Vagina (tissue), 2 donors: ENCODE measurements around the gene FGF14. TPM values are rescaled to one million over a fixed set of nuclear protein-coding genes. Genes with fewer than 3 reads are reported as not detected.

Source experiments
- DNase-seq, 2 donors: peaks; one replicate each; pipeline ENCODE4 v3.0.0-alpha.2; 2017; ENCODE audit errors: extremely low spot score in 2 of 2
- H3K27ac ChIP-seq: fragments of 200-600 bp; sonication (generic); one replicate; pipeline ENCODE4 v1.5.1; 2019
- H3K27me3 ChIP-seq: fragments of 200-600 bp; sonication (generic); one replicate; pipeline ENCODE4 v1.5.1; 2019
- H3K36me3 ChIP-seq, 2 donors: fragments of 200-600 bp; sonication (generic); one replicate each; pipeline ENCODE4 v1.5.1; 2017 to 2019
- H3K4me1 ChIP-seq: fragments of 200-600 bp; sonication (generic); one replicate; pipeline ENCODE4 v1.5.1; 2019
- H3K4me3 ChIP-seq, 2 donors: fragments of 200-600 bp; sonication (generic); 1 replicate in 1 of 2; 2 replicates in 1 of 2; pipeline ENCODE4 v1.5.1; 2016 to 2019
- H3K9me3 ChIP-seq: fragments of 200-600 bp; sonication (generic); one replicate; pipeline ENCODE4 v1.5.1; 2019
- CTCF ChIP-seq, 3 experiments: fragments of 450-650 bp in 2 of 3; fragments of 200-600 bp in 1 of 3; sonication (generic) in 1 of 3; IDR thresholded peaks; one replicate each; pipeline ENCODE4 v1.5.1; 2017 to 2019; ENCODE audit warnings: antibody characterized with exemption in 3 of 3, mild to moderate bottlenecking in 2 of 3, moderate library complexity in 2 of 3
- POLR2A ChIP-seq, 2 donors: fragments of 450-650 bp; IDR thresholded peaks; one replicate each; pipeline ENCODE4 v1.6.1; 2017; ENCODE audit warnings: antibody characterized with exemption in 2 of 2, mild to moderate bottlenecking in 2 of 2, moderate library complexity in 2 of 2
- POLR2AphosphoS5 ChIP-seq, 2 donors: sonication (generic); formaldehyde crosslinking; IDR thresholded peaks; one replicate each; pipeline ENCODE4 v1.9.0; 2017; ENCODE audit warnings: antibody characterized with exemption in 2 of 2, mild to moderate bottlenecking in 2 of 2, low read depth in 1 of 2; ENCODE audit not compliant: insufficient read depth in 1 of 2
- intact Hi-C: fragments of 100-400 bp; cut with DNase I; formaldehyde crosslinking; loops from one replicate; pipeline ENCODE4 v1.15.1; 2023
- total RNA-seq: library from RNA; depleted of rRNA; stranded (reverse); fragments of >200 nt; gene quantifications from one replicate; pipeline ENCODE4 v1.2.3, GENCODE V29; 2016

The FGF14 gene
- total RNA-seq, 1 donor from 2014 or later: 3.4 TPM

- no peak overlapping the region for H3K27ac ChIP-seq
- no peaks in the 10 kb centered on the region for H3K36me3 ChIP-seq
- intact Hi-C loops: no loop called here
- H3K4me1 ChIP-seq: no peaks in the 10 kb centered on the region
- no peak for DNase-seq
- no peak for TF ChIP-seq POLR2AphosphoS5 (IDR thresholded peaks at IDR 0.05; ENCODE audit: insufficient read depth in 1 of 2, low read depth in 1 of 2)
- TF ChIP-seq POLR2A (IDR thresholded peaks at IDR 0.05): no peak
- no peak for TF ChIP-seq CTCF (IDR thresholded peaks at IDR 0.05)
- no peaks in the 10 kb centered on the region for H3K27me3 ChIP-seq
- H3K9me3 ChIP-seq: no peaks in the 10 kb centered on the region
- H3K4me3 ChIP-seq: no peak overlapping the region
Measured at GRCh38 chr13:101695870-101696516, 705.9 kb downstream of the FGF14 start.

GRCh38 chr13:101691341-101691860 is 710.4 kb downstream of the FGF14 start:
- intact Hi-C loops: no loop called here
- no peak overlapping the region for H3K4me3 ChIP-seq
- H3K9me3 ChIP-seq: no peaks in the 10 kb centered on the region
- H3K4me1 ChIP-seq: no peaks in the 10 kb centered on the region
- no peaks in the 10 kb centered on the region for H3K27me3 ChIP-seq
- no peaks in the 10 kb centered on the region for H3K36me3 ChIP-seq
- DNase-seq: no peak
- TF ChIP-seq POLR2AphosphoS5 (IDR thresholded peaks at IDR 0.05; ENCODE audit: insufficient read depth in 1 of 2, low read depth in 1 of 2) (no peak), CTCF (IDR thresholded peaks at IDR 0.05) (no peak), POLR2A (IDR thresholded peaks at IDR 0.05) (no peak)
- H3K27ac ChIP-seq: no peak overlapping the region

GRCh38 chr13:101690871-101691270 is 711.0 kb downstream of the FGF14 start:
- Histone ChIP-seq H3K27me3 (no peaks in the 10 kb centered on the region), H3K27ac (no peak overlapping the region), H3K4me1 (no peaks in the 10 kb centered on the region), H3K9me3 (no peaks in the 10 kb centered on the region), H3K4me3 (no peak overlapping the region), H3K36me3 (no peaks in the 10 kb centered on the region)
- DNase-seq: no peak
- TF ChIP-seq POLR2AphosphoS5 (IDR thresholded peaks at IDR 0.05; ENCODE audit: insufficient read depth in 1 of 2, low read depth in 1 of 2) (no peak), POLR2A (IDR thresholded peaks at IDR 0.05) (no peak), CTCF (IDR thresholded peaks at IDR 0.05) (no peak)
- intact Hi-C loops: no loop called here

GRCh38 chr13:101686003-101686402 is 715.8 kb downstream of the FGF14 start:
- no peaks in the 10 kb centered on the region for H3K4me1 ChIP-seq
- TF ChIP-seq CTCF (IDR thresholded peaks at IDR 0.05) (no peak), POLR2AphosphoS5 (IDR thresholded peaks at IDR 0.05; ENCODE audit: insufficient read depth in 1 of 2, low read depth in 1 of 2) (no peak), POLR2A (IDR thresholded peaks at IDR 0.05) (no peak)

GRCh38 chr13:101681834-101682233 is 720.0 kb downstream of the FGF14 start:
- Histone ChIP-seq H3K4me1 (no peaks in the 10 kb centered on the region), H3K36me3 (no peaks in the 10 kb centered on the region), H3K9me3 (no peaks in the 10 kb centered on the region), H3K27ac (no peak overlapping the region), H3K27me3 (no peaks in the 10 kb centered on the region), H3K4me3 (no peak overlapping the region)
- TF ChIP-seq CTCF (IDR thresholded peaks at IDR 0.05) (no peak), POLR2AphosphoS5 (IDR thresholded peaks at IDR 0.05; ENCODE audit: insufficient read depth in 1 of 2, low read depth in 1 of 2) (no peak), POLR2A (IDR thresholded peaks at IDR 0.05) (no peak)
- DNase-seq: no peak
- intact Hi-C loops: no loop called here

More at GRCh38 chr13:101686003-101686402, 715.8 kb downstream of the FGF14 start:
- intact Hi-C loops: no loop called here
- H3K4me3 ChIP-seq: no peak overlapping the region
- DNase-seq: no peak
- H3K9me3 ChIP-seq: no peaks in the 10 kb centered on the region
- no peaks in the 10 kb centered on the region for H3K27me3 ChIP-seq
- no peaks in the 10 kb centered on the region for H3K36me3 ChIP-seq
- no peak overlapping the region for H3K27ac ChIP-seq
